Lower leg skin (tissue), 4 donors: ENCODE measurements around the gene IL1B. TPM values are rescaled to one million over a fixed set of nuclear protein-coding genes. Genes with fewer than 3 reads are reported as not detected.

Experiments
- DNase-seq, 2 donors: peaks; one replicate each; pipeline ENCODE4 v3.0.0-alpha.2; 2019; ENCODE audit warnings: low spot score in 2 of 2
- H3K4me3 ChIP-seq: fragments of 200-600 bp; sonication (generic); 2 replicates; pipeline ENCODE4 v1.5.1; 2017; ENCODE audit warnings: mild to moderate bottlenecking, low read depth; ENCODE audit not compliant: poor library complexity, severe bottlenecking
- POLR2A ChIP-seq, 2 donors: fragments of 450-650 bp; IDR thresholded peaks; one replicate each; pipeline ENCODE4 v1.6.1; 2016 to 2017; ENCODE audit warnings: antibody characterized with exemption in 2 of 2, mild to moderate bottlenecking in 1 of 2, moderate library complexity in 1 of 2
- WGBS, 2 donors: methylation state at CpG; one replicate each; pipeline ENCODE4 v1.1.5; 2018; 5-methylcytosine and 5-hydroxymethylcytosine counted together
- intact Hi-C: fragments of 100-400 bp; cut with DNase I; formaldehyde crosslinking; loops from one replicate; pipeline ENCODE4 v1.15.0; 2023; ENCODE audit warnings: low total_unique reads
- total RNA-seq, 4 donors: library from RNA; depleted of rRNA; stranded (reverse); fragments of >200 nt; gene quantifications; one replicate each; pipeline ENCODE4 v1.1.0, GENCODE V29; 2016
- TF ChIP-seq, protein P1 (sequence below), 3 donors: fragments of 450-650 bp; IDR thresholded peaks; one replicate each; pipeline ENCODE4 v1.5.1; 2016; ENCODE audit warnings: antibody characterized with exemption in 3 of 3, mild to moderate bottlenecking in 3 of 3, moderate library complexity in 2 of 3

The IL1B gene
- total RNA-seq, 4 donors from 2014 or later, result 0.47 TPM; not detected in 3

DNA sequence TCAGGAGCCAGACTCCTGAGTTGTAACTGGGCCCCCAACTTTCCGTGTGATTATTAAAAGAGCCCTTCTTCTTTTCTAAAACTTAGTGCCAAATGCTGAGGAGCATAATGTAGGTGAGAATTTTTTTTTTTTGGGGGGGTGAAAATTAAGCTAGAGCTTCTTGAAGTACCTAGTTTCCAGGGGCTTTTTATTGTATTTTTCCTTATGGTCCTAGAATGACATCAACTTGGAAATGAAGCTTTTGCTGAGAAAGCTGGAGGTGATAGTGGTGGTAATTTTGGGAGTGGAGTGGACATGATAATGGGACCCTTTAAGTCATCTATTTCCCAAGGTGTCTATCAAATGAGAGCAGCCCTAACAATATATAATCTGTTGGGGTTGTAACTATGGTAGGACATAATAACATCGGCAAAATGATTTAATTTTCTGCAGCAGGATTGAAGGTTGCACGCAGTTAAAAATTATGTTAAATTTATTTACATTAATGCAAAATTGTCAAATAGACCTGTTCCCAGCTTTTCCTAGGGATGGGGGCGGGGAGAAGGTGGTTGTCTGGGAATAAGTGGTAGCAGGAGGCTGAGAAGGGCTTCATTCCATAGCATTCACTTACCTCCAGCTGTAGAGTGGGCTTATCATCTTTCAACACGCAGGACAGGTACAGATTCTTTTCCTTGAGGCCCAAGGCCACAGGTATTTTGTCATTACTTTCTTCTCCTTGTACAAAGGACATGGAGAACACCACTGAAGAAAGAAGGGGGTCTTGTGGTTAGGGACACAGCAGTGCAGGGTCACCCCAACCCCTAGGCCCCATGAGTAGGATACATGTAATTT is 5.7 kb downstream of the IL1B start:
- DNase-seq, result no peak
- intact Hi-C loops, result no loop called here
- TF ChIP-seq POLR2A (IDR thresholded peaks at IDR 0.05), result no peak
- TF ChIP-seq, protein P1, sequence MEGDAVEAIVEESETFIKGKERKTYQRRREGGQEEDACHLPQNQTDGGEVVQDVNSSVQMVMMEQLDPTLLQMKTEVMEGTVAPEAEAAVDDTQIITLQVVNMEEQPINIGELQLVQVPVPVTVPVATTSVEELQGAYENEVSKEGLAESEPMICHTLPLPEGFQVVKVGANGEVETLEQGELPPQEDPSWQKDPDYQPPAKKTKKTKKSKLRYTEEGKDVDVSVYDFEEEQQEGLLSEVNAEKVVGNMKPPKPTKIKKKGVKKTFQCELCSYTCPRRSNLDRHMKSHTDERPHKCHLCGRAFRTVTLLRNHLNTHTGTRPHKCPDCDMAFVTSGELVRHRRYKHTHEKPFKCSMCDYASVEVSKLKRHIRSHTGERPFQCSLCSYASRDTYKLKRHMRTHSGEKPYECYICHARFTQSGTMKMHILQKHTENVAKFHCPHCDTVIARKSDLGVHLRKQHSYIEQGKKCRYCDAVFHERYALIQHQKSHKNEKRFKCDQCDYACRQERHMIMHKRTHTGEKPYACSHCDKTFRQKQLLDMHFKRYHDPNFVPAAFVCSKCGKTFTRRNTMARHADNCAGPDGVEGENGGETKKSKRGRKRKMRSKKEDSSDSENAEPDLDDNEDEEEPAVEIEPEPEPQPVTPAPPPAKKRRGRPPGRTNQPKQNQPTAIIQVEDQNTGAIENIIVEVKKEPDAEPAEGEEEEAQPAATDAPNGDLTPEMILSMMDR (IDR thresholded peaks at IDR 0.05), result no peak
- H3K4me3 ChIP-seq, result no peak overlapping the region
- 73 to 77% methylated on average over 5 of the region's 5 CpGs for WGBS, 2 donors

DNA sequence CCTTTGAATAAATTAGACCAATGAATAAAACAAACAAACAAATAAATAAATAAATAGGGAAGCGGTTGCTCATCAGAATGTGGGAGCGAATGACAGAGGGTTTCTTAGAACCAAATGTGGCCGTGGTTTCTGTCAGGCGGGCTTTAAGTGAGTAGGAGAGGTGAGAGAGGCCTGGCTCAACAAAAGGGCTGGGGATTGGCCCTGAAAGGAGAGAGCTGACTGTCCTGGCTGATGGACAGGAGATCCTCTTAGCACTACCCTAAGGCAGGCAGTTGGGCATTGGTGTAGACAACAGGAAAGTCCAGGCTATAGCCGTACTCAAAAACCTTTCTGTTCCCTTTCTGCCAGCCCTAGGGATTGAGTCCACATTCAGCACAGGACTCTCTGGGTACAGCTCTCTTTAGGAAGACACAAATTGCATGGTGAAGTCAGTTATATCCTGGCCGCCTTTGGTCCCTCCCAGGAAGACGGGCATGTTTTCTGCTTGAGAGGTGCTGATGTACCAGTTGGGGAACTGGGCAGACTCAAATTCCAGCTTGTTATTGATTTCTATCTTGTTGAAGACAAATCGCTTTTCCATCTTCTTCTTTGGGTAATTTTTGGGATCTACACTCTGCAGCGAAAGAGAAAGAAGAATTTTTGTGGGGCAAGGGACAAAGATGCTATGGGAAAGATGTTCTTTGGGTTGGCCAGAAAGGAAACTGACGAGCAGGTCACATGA is 6.5 kb downstream of the IL1B start:
- TF ChIP-seq, protein P1 (IDR thresholded peaks at IDR 0.05), result no peak
- no peak for TF ChIP-seq POLR2A (IDR thresholded peaks at IDR 0.05)
- WGBS, 2 donors, result 89 to 95% methylated on average over 10 of the region's 10 CpGs
- H3K4me3 ChIP-seq, result no peak overlapping the region
- intact Hi-C loops, result no loop called here
- DNase-seq, result peak in 1 of 2 donors; percentile 72

DNA sequence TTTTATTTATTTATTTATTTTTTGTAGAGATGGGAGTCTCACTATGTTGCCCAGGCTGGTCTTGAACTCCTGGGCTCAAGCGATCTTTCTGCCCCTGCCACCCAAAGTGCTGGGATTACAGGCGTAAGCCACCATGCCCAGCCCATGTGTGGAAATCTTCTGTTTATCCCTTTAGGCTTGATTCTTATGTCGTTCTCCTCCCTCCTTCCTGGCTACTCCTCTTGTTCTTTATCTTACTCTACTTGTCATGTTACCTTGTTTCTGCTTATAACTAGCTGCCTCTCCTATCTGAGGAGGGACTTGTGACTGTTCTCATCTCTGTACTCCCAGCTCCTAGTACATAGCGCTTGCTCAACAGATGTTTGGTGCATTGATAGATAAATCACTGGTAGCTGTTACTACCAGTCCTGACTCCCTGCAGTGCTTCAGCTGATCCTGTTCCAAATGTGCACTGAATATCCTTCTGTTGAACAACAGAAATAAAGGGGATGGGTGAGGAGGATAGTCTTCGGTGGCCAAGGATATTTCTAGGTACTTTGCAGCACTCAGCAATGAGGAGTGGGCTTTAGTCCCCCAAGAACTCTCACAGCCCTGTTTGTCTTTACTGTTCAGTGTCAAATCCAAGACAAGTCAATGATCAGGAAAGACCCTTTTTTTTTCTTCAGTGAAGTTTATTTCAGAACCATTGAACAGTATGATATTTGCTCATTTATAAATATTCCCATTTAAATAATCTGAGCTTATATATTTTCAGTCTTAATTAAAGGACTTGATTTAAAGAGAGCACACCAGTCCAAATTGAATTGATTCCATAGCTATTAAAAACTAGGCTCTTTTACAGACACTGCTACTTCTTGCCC is 7.2 kb downstream of the IL1B start:
- DNase-seq, result peak in 1 of 2 donors; percentile 21
- intact Hi-C loops, result no loop called here
- H3K4me3 ChIP-seq, result no peak overlapping the region
- 60 to 65% methylated on average over 5 of the region's 5 CpGs for WGBS, 2 donors
- TF ChIP-seq, protein P1 (IDR thresholded peaks at IDR 0.05), result no peak
- TF ChIP-seq POLR2A (IDR thresholded peaks at IDR 0.05), result no peak

DNA sequence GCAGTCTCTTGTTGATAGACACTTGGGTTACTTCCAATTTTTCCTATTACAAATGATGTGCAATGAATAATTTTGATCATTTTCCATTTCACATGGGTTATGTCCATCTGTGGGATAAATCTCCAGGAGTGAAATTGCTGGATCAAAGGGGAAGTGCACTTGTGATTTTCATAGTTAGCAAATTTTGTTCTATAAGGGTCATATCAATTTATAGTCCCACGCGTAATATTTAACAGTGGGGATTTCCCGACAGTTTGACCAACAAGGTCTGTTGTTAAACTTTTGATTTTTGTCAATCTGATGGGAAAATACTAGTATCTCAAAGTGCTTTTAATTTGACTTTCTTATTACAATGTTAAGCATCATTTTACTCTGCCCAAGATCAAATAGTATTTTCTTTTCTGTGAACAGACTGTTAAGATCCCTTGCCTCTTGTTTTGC is 8.3 kb downstream of the IL1B start:
- WGBS, 2 donors, result 85 to 87% methylated on average over 3 of the region's 3 CpGs
- intact Hi-C loops, result no loop called here
- DNase-seq, result no peak
- H3K4me3 ChIP-seq, result no peak overlapping the region
- TF ChIP-seq POLR2A (IDR thresholded peaks at IDR 0.05), result no peak
- TF ChIP-seq, protein P1 (IDR thresholded peaks at IDR 0.05), result no peak

DNA sequence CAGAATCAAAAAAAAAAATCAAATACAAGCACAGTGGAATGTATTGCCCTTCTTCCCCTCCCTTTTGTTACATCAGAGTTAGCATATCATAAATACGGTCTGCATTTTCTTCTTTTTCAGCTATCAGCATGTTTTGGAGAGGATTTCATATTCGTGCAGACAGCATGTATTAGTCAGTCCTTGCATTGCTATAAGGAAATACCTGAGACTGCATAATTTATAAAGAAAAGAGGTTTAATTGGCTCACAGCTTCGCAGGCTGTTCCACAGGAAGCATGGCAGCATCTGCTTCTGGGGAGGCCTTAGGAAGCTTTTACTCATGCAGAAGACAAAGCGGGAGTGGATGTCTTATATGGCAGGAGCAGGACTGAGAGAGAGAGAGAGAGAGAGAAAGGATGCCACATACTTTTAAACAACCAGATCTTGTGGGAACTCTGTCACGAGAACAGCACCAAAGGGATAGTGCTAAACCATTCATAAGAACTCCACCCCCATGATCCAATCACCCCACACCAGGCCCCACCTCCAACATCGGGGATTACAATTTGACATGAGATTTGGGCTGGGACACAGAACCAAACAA is 8.9 kb downstream of the IL1B start:
- 67 to 71% methylated on average over 6 of the region's 6 CpGs for WGBS, 2 donors
- no peak for TF ChIP-seq POLR2A (IDR thresholded peaks at IDR 0.05)
- H3K4me3 ChIP-seq, result no peak overlapping the region

More for the DNA sequence above, 8.9 kb downstream of the IL1B start:
- peak in 1 of 2 donors; percentile 28 for DNase-seq
- intact Hi-C loops, result no loop called here
